Measurements from ENCODE around the gene SHISA9. TPM values are rescaled to one million over a fixed set of nuclear protein-coding genes. Genes with fewer than 3 reads are reported as not detected.

SHISA9 gene
- total and polyA plus RNA-seq, 5 donors from 2014 or later, result not detected

- Mint-ChIP-seq H3K36me3 (no peaks in the 10 kb centered on the region), H3K4me3 (no peak overlapping the region), H3K9me3 (peaks cover 0 to 7% (median 3%) of the 10 kb centered on the region in 7 donors), H3K4me1 (no peaks in the 10 kb centered on the region), H3K27ac (no peak overlapping the region), H3K27me3 (no peaks in the 10 kb centered on the region)
- Histone ChIP-seq H3K9me3 (ENCODE audit: control insufficient read depth in 2 of 2, low read length in 2 of 2) (no peaks in the 10 kb centered on the region), H3K27me3 (ENCODE audit: control insufficient read depth, insufficient read depth, low read length) (peaks cover 3% of the 10 kb centered on the region), H3K4me1 (ENCODE audit: control insufficient read depth, insufficient read depth, low read length, poor library complexity, severe bottlenecking) (no peaks in the 10 kb centered on the region), H3K36me3 (ENCODE audit: control insufficient read depth, insufficient read depth, low read length) (no peaks in the 10 kb centered on the region), H3K4me3 (ENCODE audit: low read depth, low read length) (no peak overlapping the region), H3K27ac (ENCODE audit: insufficient read depth, low read length, poor library complexity, severe bottlenecking) (no peak overlapping the region)
- DNase-seq (no peak), ATAC-seq (ENCODE audit: low read depth in 2 of 2) (no peak)
These were observed 75.1 kb downstream of the SHISA9 start for GRCh38 chr16:12976496-12976895.

DNA sequence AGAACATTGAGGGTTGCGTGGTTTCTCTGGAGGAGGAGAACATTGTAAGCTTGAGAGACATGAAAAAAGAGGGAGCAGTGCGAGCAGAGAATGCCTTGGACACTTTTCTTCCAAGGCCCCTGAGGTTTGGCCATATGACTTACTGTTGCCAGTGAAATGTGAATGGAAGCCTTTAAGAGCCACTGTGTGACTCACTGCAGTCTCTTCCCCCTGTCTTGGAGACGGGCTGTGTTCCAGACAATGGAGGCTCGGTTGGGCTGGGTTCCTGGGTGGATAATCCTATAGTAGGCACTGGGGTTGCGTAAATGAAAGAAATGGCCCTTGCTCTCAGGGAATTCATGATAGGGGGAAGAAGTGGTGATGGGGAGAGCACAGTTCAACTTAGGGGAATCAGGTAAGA lies 75.5 kb downstream of the SHISA9 start:
- Histone ChIP-seq H3K4me1 (ENCODE audit: control insufficient read depth, insufficient read depth, low read length, poor library complexity, severe bottlenecking) (no peaks in the 10 kb centered on the region), H3K36me3 (ENCODE audit: control insufficient read depth, insufficient read depth, low read length) (no peaks in the 10 kb centered on the region), H3K4me3 (ENCODE audit: low read depth, low read length) (no peak overlapping the region), H3K27ac (ENCODE audit: insufficient read depth, low read length, poor library complexity, severe bottlenecking) (no peak overlapping the region), H3K27me3 (ENCODE audit: control insufficient read depth, insufficient read depth, low read length) (peaks cover 3% of the 10 kb centered on the region), H3K9me3 (ENCODE audit: control insufficient read depth in 2 of 2, low read length in 2 of 2) (no peaks in the 10 kb centered on the region)
- Mint-ChIP-seq H3K27ac (no peak overlapping the region), H3K36me3 (no peaks in the 10 kb centered on the region), H3K27me3 (peaks cover 4% of the 10 kb centered on the region), H3K9me3 (peaks cover 0 to 11% (median 3%) of the 10 kb centered on the region in 7 donors), H3K4me3 (no peak overlapping the region), H3K4me1 (no peaks in the 10 kb centered on the region)
- ATAC-seq (ENCODE audit: low read depth in 2 of 2) (no peak), DNase-seq (no peak)

DNA sequence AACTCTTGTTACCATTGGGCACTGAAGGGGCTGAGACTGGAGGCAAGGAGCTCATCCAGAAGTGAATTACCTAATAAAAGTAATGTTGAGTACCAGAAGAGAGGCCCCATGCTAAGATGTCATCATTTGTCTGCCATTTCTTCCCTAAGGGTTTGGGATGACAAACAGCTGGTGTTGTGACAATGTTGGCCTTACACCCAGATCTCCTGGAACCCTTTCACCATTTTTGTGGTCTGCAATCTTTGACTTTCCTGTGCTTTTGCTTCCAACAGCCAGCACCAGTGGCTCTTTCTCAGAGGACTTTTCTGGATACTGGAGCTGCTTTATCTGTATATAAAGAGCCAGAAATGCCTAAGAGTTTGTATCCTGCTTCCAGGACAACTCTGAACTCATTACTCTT lies 84.1 kb downstream of the SHISA9 start:
- H3K36me3 Mint-ChIP-seq, result no peaks in the 10 kb centered on the region
- H3K27me3 Mint-ChIP-seq, result peaks cover 8% of the 10 kb centered on the region
- ATAC-seq (ENCODE audit: low read depth in 2 of 2) (no peak), DNase-seq (no peak)
- peaks cover 0 to 14% (median 2%) of the 10 kb centered on the region in 7 donors for H3K9me3 Mint-ChIP-seq
- H3K4me3 Mint-ChIP-seq, result no peak overlapping the region
- no peaks in the 10 kb centered on the region for H3K4me1 Mint-ChIP-seq
- peaks cover 3% of the 10 kb centered on the region for H3K27me3 ChIP-seq (ENCODE audit: control insufficient read depth, insufficient read depth, low read length)
- no peak overlapping the region for H3K27ac ChIP-seq (ENCODE audit: insufficient read depth, low read length, poor library complexity, severe bottlenecking)
- H3K4me1 ChIP-seq (ENCODE audit: control insufficient read depth, insufficient read depth, low read length, poor library complexity, severe bottlenecking), result no peaks in the 10 kb centered on the region
- no peak overlapping the region for H3K27ac Mint-ChIP-seq
- no peaks in the 10 kb centered on the region for H3K36me3 ChIP-seq (ENCODE audit: control insufficient read depth, insufficient read depth, low read length)
- no peak overlapping the region for H3K4me3 ChIP-seq (ENCODE audit: low read depth, low read length)
- H3K9me3 ChIP-seq (ENCODE audit: control insufficient read depth in 2 of 2, low read length in 2 of 2), result no peaks in the 10 kb centered on the region

GRCh38 chr16:12988071-12988470 lies 86.7 kb downstream of the SHISA9 start:
- H3K27me3 Mint-ChIP-seq, result peaks cover 5% of the 10 kb centered on the region
- H3K4me3 Mint-ChIP-seq, result no peak overlapping the region
- H3K27ac ChIP-seq (ENCODE audit: insufficient read depth, low read length, poor library complexity, severe bottlenecking), result no peak overlapping the region
- H3K27ac Mint-ChIP-seq, result no peak overlapping the region
- no peaks in the 10 kb centered on the region for H3K4me1 Mint-ChIP-seq
- no peak overlapping the region for H3K4me3 ChIP-seq (ENCODE audit: low read depth, low read length)
- DNase-seq (no peak), ATAC-seq (ENCODE audit: low read depth in 2 of 2) (no peak)
- no peaks in the 10 kb centered on the region for H3K4me1 ChIP-seq (ENCODE audit: control insufficient read depth, insufficient read depth, low read length, poor library complexity, severe bottlenecking)
- H3K9me3 ChIP-seq (ENCODE audit: control insufficient read depth in 2 of 2, low read length in 2 of 2), result no peaks in the 10 kb centered on the region
- no peaks in the 10 kb centered on the region for H3K36me3 Mint-ChIP-seq
- no peaks in the 10 kb centered on the region for H3K27me3 ChIP-seq (ENCODE audit: control insufficient read depth, insufficient read depth, low read length)
- peaks cover 0 to 10% (median 2%) of the 10 kb centered on the region in 7 donors for H3K9me3 Mint-ChIP-seq
- H3K36me3 ChIP-seq (ENCODE audit: control insufficient read depth, insufficient read depth, low read length), result no peaks in the 10 kb centered on the region

GRCh38 chr16:12992066-12992465 lies 90.7 kb downstream of the SHISA9 start:
- no peaks in the 10 kb centered on the region for H3K27me3 ChIP-seq (ENCODE audit: control insufficient read depth, insufficient read depth, low read length)
- no peak overlapping the region for H3K27ac ChIP-seq (ENCODE audit: insufficient read depth, low read length, poor library complexity, severe bottlenecking)
- Mint-ChIP-seq H3K27ac (no peak overlapping the region), H3K27me3 (peaks cover 11% of the 10 kb centered on the region), H3K4me1 (no peaks in the 10 kb centered on the region), H3K36me3 (no peaks in the 10 kb centered on the region), H3K4me3 (no peak overlapping the region), H3K9me3 (peaks cover 0 to 13% (median 0%) of the 10 kb centered on the region in 7 donors)
- H3K4me3 ChIP-seq (ENCODE audit: low read depth, low read length), result no peak overlapping the region
- no peaks in the 10 kb centered on the region for H3K36me3 ChIP-seq (ENCODE audit: control insufficient read depth, insufficient read depth, low read length)
- DNase-seq (no peak), ATAC-seq (ENCODE audit: low read depth in 2 of 2) (no peak)
- H3K4me1 ChIP-seq (ENCODE audit: control insufficient read depth, insufficient read depth, low read length, poor library complexity, severe bottlenecking), result no peaks in the 10 kb centered on the region
- no peaks in the 10 kb centered on the region for H3K9me3 ChIP-seq (ENCODE audit: control insufficient read depth in 2 of 2, low read length in 2 of 2)

GRCh38 chr16:12994402-12994801 lies 93.0 kb downstream of the SHISA9 start:
- peaks cover 11% of the 10 kb centered on the region for H3K27me3 Mint-ChIP-seq
- ATAC-seq (ENCODE audit: low read depth in 2 of 2) (no peak), DNase-seq (no peak)
- H3K4me3 Mint-ChIP-seq, result no peak overlapping the region
- Histone ChIP-seq H3K9me3 (ENCODE audit: control insufficient read depth in 2 of 2, low read length in 2 of 2) (no peaks in the 10 kb centered on the region), H3K4me3 (ENCODE audit: low read depth, low read length) (no peak overlapping the region), H3K4me1 (ENCODE audit: control insufficient read depth, insufficient read depth, low read length, poor library complexity, severe bottlenecking) (no peaks in the 10 kb centered on the region), H3K27me3 (ENCODE audit: control insufficient read depth, insufficient read depth, low read length) (no peaks in the 10 kb centered on the region), H3K36me3 (ENCODE audit: control insufficient read depth, insufficient read depth, low read length) (no peaks in the 10 kb centered on the region), H3K27ac (ENCODE audit: insufficient read depth, low read length, poor library complexity, severe bottlenecking) (no peak overlapping the region)
- H3K36me3 Mint-ChIP-seq, result no peaks in the 10 kb centered on the region
- H3K9me3 Mint-ChIP-seq, result peaks cover 0 to 7% (median 0%) of the 10 kb centered on the region in 7 donors
- no peak overlapping the region for H3K27ac Mint-ChIP-seq
- H3K4me1 Mint-ChIP-seq, result no peaks in the 10 kb centered on the region

GRCh38 chr16:12995721-12996372 lies 94.4 kb downstream of the SHISA9 start:
- Histone ChIP-seq H3K4me3 (ENCODE audit: low read depth, low read length) (no peak overlapping the region), H3K9me3 (ENCODE audit: control insufficient read depth in 2 of 2, low read length in 2 of 2) (no peaks in the 10 kb centered on the region), H3K27me3 (ENCODE audit: control insufficient read depth, insufficient read depth, low read length) (no peaks in the 10 kb centered on the region), H3K27ac (ENCODE audit: insufficient read depth, low read length, poor library complexity, severe bottlenecking) (no peak overlapping the region), H3K4me1 (ENCODE audit: control insufficient read depth, insufficient read depth, low read length, poor library complexity, severe bottlenecking) (no peaks in the 10 kb centered on the region), H3K36me3 (ENCODE audit: control insufficient read depth, insufficient read depth, low read length) (no peaks in the 10 kb centered on the region)
- no peak for DNase-seq
- Mint-ChIP-seq H3K36me3 (no peaks in the 10 kb centered on the region), H3K4me3 (no peak overlapping the region), H3K27ac (no peak overlapping the region), H3K27me3 (peaks cover 6% of the 10 kb centered on the region), H3K9me3 (peaks cover 0 to 5% (median 0%) of the 10 kb centered on the region in 7 donors), H3K4me1 (no peaks in the 10 kb centered on the region)
- no peak for ATAC-seq (ENCODE audit: low read depth in 2 of 2)

DNA sequence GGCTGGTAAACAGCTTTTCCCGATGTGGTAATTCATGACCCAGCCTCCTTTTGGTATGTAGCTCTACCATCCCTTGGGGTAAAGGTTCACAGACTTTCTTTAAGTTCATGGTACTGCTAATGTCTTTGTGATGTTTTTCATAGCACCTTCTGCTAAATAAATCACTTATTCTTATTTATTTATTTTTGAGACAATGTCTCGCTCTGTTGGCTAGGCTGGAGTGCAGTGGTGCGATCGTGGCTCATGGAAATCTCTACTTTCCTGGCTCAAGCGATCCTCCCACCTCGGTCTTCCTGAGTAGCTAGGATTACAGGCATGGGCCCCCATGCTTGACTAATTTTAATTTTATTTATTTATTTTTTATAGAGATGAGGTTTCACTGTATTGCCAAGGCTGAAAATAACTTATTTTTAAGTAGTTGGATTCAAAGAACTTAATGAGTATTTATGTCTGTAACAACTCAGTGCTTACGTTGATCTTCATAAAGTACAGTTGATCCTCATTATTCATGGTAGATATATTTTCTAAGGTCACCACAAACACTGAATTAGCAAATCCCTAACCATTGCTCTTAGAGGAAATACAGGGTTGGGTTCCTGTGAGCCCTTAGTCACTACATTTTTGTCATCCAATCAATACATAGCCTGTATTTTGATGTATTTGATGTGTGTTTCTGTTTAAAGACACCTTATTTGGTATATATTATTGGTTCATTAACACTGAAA lies 97.1 kb downstream of the SHISA9 start:
- Mint-ChIP-seq H3K27ac (no peak overlapping the region), H3K4me3 (no peak overlapping the region), H3K36me3 (no peaks in the 10 kb centered on the region), H3K27me3 (peaks cover 13% of the 10 kb centered on the region), H3K9me3 (peaks cover 0 to 3% (median 0%) of the 10 kb centered on the region in 7 donors), H3K4me1 (no peaks in the 10 kb centered on the region)
- H3K27ac ChIP-seq (ENCODE audit: insufficient read depth, low read length, poor library complexity, severe bottlenecking), result no peak overlapping the region
- no peak overlapping the region for H3K4me3 ChIP-seq (ENCODE audit: low read depth, low read length)
- ATAC-seq (ENCODE audit: low read depth in 2 of 2) (no peak), DNase-seq (no peak)
- no peaks in the 10 kb centered on the region for H3K36me3 ChIP-seq (ENCODE audit: control insufficient read depth, insufficient read depth, low read length)
- H3K27me3 ChIP-seq (ENCODE audit: control insufficient read depth, insufficient read depth, low read length), result no peaks in the 10 kb centered on the region
- no peaks in the 10 kb centered on the region for H3K4me1 ChIP-seq (ENCODE audit: control insufficient read depth, insufficient read depth, low read length, poor library complexity, severe bottlenecking)
- H3K9me3 ChIP-seq (ENCODE audit: control insufficient read depth in 2 of 2, low read length in 2 of 2), result no peaks in the 10 kb centered on the region
